SK-N-SH (cell line): ENCODE data around the gene S100A5. TPM values are rescaled to one million over a fixed set of nuclear protein-coding genes. Genes with fewer than 3 reads are reported as not detected.

Experiments used
- CTCF ChIA-PET: fragments of 300-600, 350-600 bp; formaldehyde crosslinking; extraction: SDS; loops from one replicate; lab custom pipeline; 2021; lab: Yijun Ruan, JAX
- POLR2A ChIA-PET: fragments of 350-600 bp; sonication (Branson Sonifier 250); formaldehyde crosslinking; extraction: SDS; loops from one replicate; lab custom pipeline; 2020; ENCODE audit warnings: antibody characterized with exemption, inconsistent platforms; lab: Yijun Ruan, JAX
- DNase-seq: peaks from one replicate; pipeline ENCODE4 v3.0.0; 2012
- H2AFZ ChIP-seq: fragments of 200-600 bp; sonication (generic); 2 replicates; pipeline ENCODE4 v1.8.1; 2016; ENCODE audit warnings: antibody characterized with exemption, mild to moderate bottlenecking, low read depth
- H3F3A ChIP-seq: fragments of 200-600 bp; sonication (generic); replicated peaks from 2 replicates; pipeline ENCODE3; 2016; ENCODE audit warnings: antibody characterized with exemption, mild to moderate bottlenecking; ENCODE audit not compliant: insufficient read depth
- H3K27ac ChIP-seq, 2 experiments: fragments of 200-500 bp in 1 of 2; fragments of 200-600 bp in 1 of 2; sonication (Bioruptor generic) in 1 of 2; sonication (generic), shearing (Covaris generic) in 1 of 2; 2 replicates each; pipeline versions ENCODE4 v1.5.1 to v1.6.1; 2014 to 2016; ENCODE audit warnings: low read depth in 2 of 2, inconsistent platforms in 1 of 2, low read length in 1 of 2, mild to moderate bottlenecking in 1 of 2, mixed read lengths in 1 of 2
- H3K27me3 ChIP-seq: fragments of 200-600 bp; sonication (generic), shearing (Covaris generic); 2 replicates; pipeline ENCODE4 v1.6.1; 2016; ENCODE audit warnings: mixed run types; ENCODE audit not compliant: insufficient read depth
- H3K36me3 ChIP-seq, 2 experiments: fragments of 200-500 bp in 1 of 2; fragments of 200-600 bp in 1 of 2; sonication (Bioruptor generic) in 1 of 2; sonication (generic) in 1 of 2; replicated peaks in 1 of 2; 2 replicates each; pipeline versions ENCODE3 to v1.5.1; 2014 to 2016; ENCODE audit warnings: low read length in 1 of 2, mild to moderate bottlenecking in 1 of 2; ENCODE audit not compliant: insufficient read depth in 2 of 2, control insufficient read depth in 1 of 2
- H3K4me1 ChIP-seq, 2 experiments: fragments of 200-500 bp in 1 of 2; fragments of 200-600 bp in 1 of 2; sonication (Bioruptor generic) in 1 of 2; sonication (generic), shearing (Covaris generic) in 1 of 2; 2 replicates each; pipeline versions ENCODE4 v1.5.1 to v1.6.1; 2014 to 2016; ENCODE audit warnings: low read depth in 1 of 2, low read length in 1 of 2, mixed run types in 1 of 2; ENCODE audit not compliant: insufficient read depth in 2 of 2, control insufficient read depth in 1 of 2
- H3K4me2 ChIP-seq: fragments of 200-600 bp; sonication (generic), shearing (Covaris generic); 2 replicates; pipeline ENCODE4 v1.6.1; 2017; ENCODE audit warnings: mixed run types
- H3K4me3 ChIP-seq, 2 experiments: fragments of 200-500 bp in 1 of 2; fragments of 200-600 bp in 1 of 2; sonication (Bioruptor generic) in 1 of 2; sonication (generic), shearing (Covaris generic) in 1 of 2; 2 replicates each; pipeline versions ENCODE4 v1.5.1 to v1.8.1; 2014 to 2016; ENCODE audit warnings: low read depth in 2 of 2, inconsistent platforms in 1 of 2, low read length in 1 of 2, mild to moderate bottlenecking in 1 of 2, mixed read lengths in 1 of 2, moderate library complexity in 1 of 2
- H3K79me2 ChIP-seq: fragments of 200-600 bp; sonication (generic); 2 replicates; pipeline ENCODE4 v1.8.1; 2017; ENCODE audit warnings: mild to moderate bottlenecking; ENCODE audit not compliant: insufficient read depth
- H3K9ac ChIP-seq: fragments of 200-600 bp; sonication (generic); 2 replicates; pipeline ENCODE4 v1.6.1; 2017; ENCODE audit warnings: mixed run types
- H3K9me2 ChIP-seq: fragments of 200-600 bp; sonication (generic); 2 replicates; pipeline ENCODE4 v1.6.1; 2017; ENCODE audit warnings: mixed run types
- H3K9me3 ChIP-seq: fragments of 200-600 bp; sonication (generic); 2 replicates; pipeline ENCODE4 v1.6.1; 2017; ENCODE audit warnings: mixed run types, mild to moderate bottlenecking, moderate library complexity
- H4K20me1 ChIP-seq: fragments of 200-600 bp; sonication (generic); 2 replicates; pipeline ENCODE4 v1.6.1; 2017; ENCODE audit warnings: mild to moderate bottlenecking, mixed run types; ENCODE audit not compliant: insufficient read depth
- EP300 ChIP-seq, 2 experiments: IDR thresholded peaks; 2 replicates each; pipeline versions ENCODE4 v1.4.0 to v1.6.1; 2012; ENCODE audit warnings: borderline replicate concordance in 1 of 2, low read depth in 1 of 2, low read length in 1 of 2
- EZH2phosphoT487 ChIP-seq: fragments of 200-600 bp; sonication (generic); IDR thresholded peaks from 2 replicates; pipeline ENCODE4 v1.6.1; 2017; ENCODE audit warnings: low read depth, mixed run types, mild to moderate bottlenecking, antibody characterized with exemption, moderate library complexity, borderline replicate concordance
- FOSL2 ChIP-seq: IDR thresholded peaks from 2 replicates; pipeline ENCODE4 v1.4.0; 2012; ENCODE audit warnings: low read depth, mild to moderate bottlenecking, moderate library complexity, borderline replicate concordance
- NFIC ChIP-seq: IDR thresholded peaks from 2 replicates; pipeline ENCODE4 v1.4.0; 2012; ENCODE audit warnings: borderline replicate concordance
- POLR2AphosphoS5 ChIP-seq: IDR thresholded peaks from 2 replicates; pipeline ENCODE4 v1.6.1; 2012; ENCODE audit warnings: low read depth, low read length
- SIN3A ChIP-seq: IDR thresholded peaks from 2 replicates; pipeline ENCODE4 v1.6.1; 2012; ENCODE audit warnings: low read depth, mild to moderate bottlenecking, low read length, moderate library complexity, borderline replicate concordance
- SMC3 ChIP-seq: IDR thresholded peaks from 2 replicates; pipeline ENCODE4 v1.6.1; 2012; ENCODE audit warnings: low read depth, low read length, improper control_type of control experiment
- TCF12 ChIP-seq: IDR thresholded peaks from 2 replicates; pipeline ENCODE4 v1.4.0; 2012
- WGBS: methylation state at CpG from one replicate; pipeline ENCODE4 v1.1.6; 2017; ENCODE audit warnings: low lambda C conversion rate; 5-methylcytosine and 5-hydroxymethylcytosine counted together
- polyA plus RNA-seq, 3 experiments: library from polyadenylated mRNA; depleted of rRNA; stranded (reverse); fragments of >200 nt; gene quantifications; 2 replicates each; pipeline ENCODE4 v1.2.3, GENCODE V29; 2012
- TF ChIP-seq, protein P1 (sequence below): fragments of 200-600 bp; sonication (generic); IDR thresholded peaks from 2 replicates; pipeline ENCODE4 v1.6.1; 2017; ENCODE audit warnings: antibody characterized with exemption, mild to moderate bottlenecking, moderate library complexity
- TF ChIP-seq, protein P2 (sequence below): fragments of 150-350 bp; IDR thresholded peaks from 2 replicates; pipeline ENCODE4 v1.6.1; 2017; ENCODE audit warnings: antibody characterized with exemption, low read length, low read depth, borderline replicate concordance
- TF ChIP-seq, protein P3 (sequence below): IDR thresholded peaks from 2 replicates; pipeline ENCODE4 v1.6.1; 2012; ENCODE audit warnings: mild to moderate bottlenecking, low read depth, low read length, moderate library complexity
- TF ChIP-seq, protein P4 (sequence below): IDR thresholded peaks from 2 replicates; pipeline ENCODE4 v1.4.0; 2012; ENCODE audit warnings: low read depth
- TF ChIP-seq, protein P5 (sequence below): IDR thresholded peaks from 2 replicates; pipeline ENCODE4; 2012

Gene S100A5
- polyA plus RNA-seq, 1 of the 3 experiments (the other 2 are of a cell fraction): 0.15 TPM

DNA sequence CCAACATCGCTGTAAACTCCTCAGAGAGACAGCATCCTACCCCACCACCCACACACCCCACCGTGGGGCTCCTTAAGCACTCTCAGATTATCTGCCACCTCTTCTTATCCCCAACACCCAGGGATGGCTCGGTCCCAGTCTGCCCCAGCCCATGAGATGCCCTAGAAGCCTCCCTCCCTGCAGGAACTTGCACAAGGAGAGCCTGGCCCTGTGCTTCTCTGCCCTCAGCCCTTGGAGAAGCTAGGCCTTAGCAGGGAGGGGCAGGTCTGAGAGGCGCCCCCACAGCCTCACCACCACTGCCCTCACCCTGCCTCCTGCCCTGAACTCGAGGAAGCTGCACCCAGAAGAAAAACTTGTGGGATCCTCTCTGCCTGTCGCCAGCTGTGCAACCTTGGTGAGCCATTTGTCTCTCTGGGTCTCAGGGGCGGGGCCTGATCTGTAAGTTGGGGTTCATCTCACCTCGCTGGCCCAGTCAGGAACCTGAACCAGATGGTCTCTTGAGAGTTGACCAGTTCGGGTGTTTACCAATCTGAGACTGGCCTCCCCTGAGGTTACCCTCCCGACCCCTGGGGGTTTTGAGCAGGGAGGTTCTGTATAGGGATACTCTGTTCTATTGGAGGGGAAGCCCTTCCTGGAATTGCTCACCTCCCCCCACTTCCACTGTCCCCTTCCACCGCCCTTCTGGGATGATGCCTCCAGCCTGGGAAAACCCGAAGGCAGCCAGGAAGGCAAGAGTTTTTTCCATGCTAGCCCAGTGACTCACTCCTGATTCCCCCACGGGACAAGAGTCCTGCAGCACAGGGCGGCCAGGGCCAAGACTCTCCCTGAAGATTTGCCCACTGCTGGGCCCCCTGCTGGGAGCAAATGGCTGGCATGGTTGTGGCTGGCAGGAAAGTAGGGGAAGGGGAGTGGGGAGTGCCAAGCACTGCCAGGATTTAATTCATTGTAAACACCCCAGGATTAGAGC is 8.3 kb upstream of the S100A5 start, which contains the start of gene S100A3:
S100A3 (minus strand) TSS at position 537 of the 967 bp plus-strand sequence. CDS start 773 bp downstream, outside the sequence.
- CTCF ChIA-PET: interaction anchor here (0.7 to 11.8 kb wide), 5 partner anchors 11 to 68 kb away, joined by 3 to 62 read pairs (median 4); no protein-coding TSS in a partner anchor
- TF ChIP-seq, protein P1, sequence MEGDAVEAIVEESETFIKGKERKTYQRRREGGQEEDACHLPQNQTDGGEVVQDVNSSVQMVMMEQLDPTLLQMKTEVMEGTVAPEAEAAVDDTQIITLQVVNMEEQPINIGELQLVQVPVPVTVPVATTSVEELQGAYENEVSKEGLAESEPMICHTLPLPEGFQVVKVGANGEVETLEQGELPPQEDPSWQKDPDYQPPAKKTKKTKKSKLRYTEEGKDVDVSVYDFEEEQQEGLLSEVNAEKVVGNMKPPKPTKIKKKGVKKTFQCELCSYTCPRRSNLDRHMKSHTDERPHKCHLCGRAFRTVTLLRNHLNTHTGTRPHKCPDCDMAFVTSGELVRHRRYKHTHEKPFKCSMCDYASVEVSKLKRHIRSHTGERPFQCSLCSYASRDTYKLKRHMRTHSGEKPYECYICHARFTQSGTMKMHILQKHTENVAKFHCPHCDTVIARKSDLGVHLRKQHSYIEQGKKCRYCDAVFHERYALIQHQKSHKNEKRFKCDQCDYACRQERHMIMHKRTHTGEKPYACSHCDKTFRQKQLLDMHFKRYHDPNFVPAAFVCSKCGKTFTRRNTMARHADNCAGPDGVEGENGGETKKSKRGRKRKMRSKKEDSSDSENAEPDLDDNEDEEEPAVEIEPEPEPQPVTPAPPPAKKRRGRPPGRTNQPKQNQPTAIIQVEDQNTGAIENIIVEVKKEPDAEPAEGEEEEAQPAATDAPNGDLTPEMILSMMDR: peak; percentile 56
- TF ChIP-seq FOSL2 (peak; percentile 95; the same call in 1 of the 2 replicates), NFIC (peak; percentile 64; the same call in 1 of the 2 replicates), POLR2AphosphoS5 (peak; percentile 41; the same call in 1 of the 2 replicates), EP300 (IDR thresholded peaks at IDR 0.05; ENCODE audit: borderline replicate concordance in 1 of 2, low read depth in 1 of 2, low read length in 1 of 2) (peak in 1 of 2 experiments; percentile 69; a peak in 1 of 4 replicates), SMC3 (0 out of 2 replicates have a peak, but pooled peaks have one; percentile 10), EZH2phosphoT487 (no peak), TCF12 (peak; percentile 69), SIN3A (no peak)
- TF ChIP-seq, protein P2, sequence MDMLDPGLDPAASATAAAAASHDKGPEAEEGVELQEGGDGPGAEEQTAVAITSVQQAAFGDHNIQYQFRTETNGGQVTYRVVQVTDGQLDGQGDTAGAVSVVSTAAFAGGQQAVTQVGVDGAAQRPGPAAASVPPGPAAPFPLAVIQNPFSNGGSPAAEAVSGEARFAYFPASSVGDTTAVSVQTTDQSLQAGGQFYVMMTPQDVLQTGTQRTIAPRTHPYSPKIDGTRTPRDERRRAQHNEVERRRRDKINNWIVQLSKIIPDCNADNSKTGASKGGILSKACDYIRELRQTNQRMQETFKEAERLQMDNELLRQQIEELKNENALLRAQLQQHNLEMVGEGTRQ: no peak
- TF ChIP-seq, protein P3, sequence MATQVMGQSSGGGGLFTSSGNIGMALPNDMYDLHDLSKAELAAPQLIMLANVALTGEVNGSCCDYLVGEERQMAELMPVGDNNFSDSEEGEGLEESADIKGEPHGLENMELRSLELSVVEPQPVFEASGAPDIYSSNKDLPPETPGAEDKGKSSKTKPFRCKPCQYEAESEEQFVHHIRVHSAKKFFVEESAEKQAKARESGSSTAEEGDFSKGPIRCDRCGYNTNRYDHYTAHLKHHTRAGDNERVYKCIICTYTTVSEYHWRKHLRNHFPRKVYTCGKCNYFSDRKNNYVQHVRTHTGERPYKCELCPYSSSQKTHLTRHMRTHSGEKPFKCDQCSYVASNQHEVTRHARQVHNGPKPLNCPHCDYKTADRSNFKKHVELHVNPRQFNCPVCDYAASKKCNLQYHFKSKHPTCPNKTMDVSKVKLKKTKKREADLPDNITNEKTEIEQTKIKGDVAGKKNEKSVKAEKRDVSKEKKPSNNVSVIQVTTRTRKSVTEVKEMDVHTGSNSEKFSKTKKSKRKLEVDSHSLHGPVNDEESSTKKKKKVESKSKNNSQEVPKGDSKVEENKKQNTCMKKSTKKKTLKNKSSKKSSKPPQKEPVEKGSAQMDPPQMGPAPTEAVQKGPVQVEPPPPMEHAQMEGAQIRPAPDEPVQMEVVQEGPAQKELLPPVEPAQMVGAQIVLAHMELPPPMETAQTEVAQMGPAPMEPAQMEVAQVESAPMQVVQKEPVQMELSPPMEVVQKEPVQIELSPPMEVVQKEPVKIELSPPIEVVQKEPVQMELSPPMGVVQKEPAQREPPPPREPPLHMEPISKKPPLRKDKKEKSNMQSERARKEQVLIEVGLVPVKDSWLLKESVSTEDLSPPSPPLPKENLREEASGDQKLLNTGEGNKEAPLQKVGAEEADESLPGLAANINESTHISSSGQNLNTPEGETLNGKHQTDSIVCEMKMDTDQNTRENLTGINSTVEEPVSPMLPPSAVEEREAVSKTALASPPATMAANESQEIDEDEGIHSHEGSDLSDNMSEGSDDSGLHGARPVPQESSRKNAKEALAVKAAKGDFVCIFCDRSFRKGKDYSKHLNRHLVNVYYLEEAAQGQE: peak; percentile 59; the same call in 1 of the 2 replicates
- TF ChIP-seq, protein P4, sequence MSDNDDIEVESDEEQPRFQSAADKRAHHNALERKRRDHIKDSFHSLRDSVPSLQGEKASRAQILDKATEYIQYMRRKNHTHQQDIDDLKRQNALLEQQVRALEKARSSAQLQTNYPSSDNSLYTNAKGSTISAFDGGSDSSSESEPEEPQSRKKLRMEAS: peak; percentile 57
- TF ChIP-seq, protein P5, sequence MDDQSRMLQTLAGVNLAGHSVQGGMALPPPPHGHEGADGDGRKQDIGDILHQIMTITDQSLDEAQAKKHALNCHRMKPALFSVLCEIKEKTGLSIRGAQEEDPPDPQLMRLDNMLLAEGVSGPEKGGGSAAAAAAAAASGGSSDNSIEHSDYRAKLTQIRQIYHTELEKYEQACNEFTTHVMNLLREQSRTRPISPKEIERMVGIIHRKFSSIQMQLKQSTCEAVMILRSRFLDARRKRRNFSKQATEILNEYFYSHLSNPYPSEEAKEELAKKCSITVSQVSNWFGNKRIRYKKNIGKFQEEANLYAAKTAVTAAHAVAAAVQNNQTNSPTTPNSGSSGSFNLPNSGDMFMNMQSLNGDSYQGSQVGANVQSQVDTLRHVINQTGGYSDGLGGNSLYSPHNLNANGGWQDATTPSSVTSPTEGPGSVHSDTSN: peak; percentile 37; the same call in 1 of the 2 replicates
- Histone ChIP-seq H3K9me3 (no peaks in the 10 kb centered on the region), H3K9me2 (no peaks in the 10 kb centered on the region), H3K27me3 (no peaks in the 10 kb centered on the region), H2AFZ (peak within 1 kb of the TSS; percentile 69), H3K4me2 (peak within 1 kb of the TSS; percentile 51; the same call in 1 of the 2 replicates), H3K79me2 (no peaks in the 10 kb centered on the region), H3K27ac (peak within 1 kb of the TSS; percentile 64 to 91), H3K36me3 (no peaks in the 10 kb centered on the region), H3K4me1 (peaks cover 65% of the 10 kb centered on the region in 2 experiments; a peak in 3 of 4 replicates), H3K4me3 (no peak within 1 kb of the TSS), H3K9ac (peak within 1 kb of the TSS; percentile 58), H3F3A (peaks cover 7% of the 10 kb centered on the region), H4K20me1 (no peaks in the 10 kb centered on the region)
- DNase-seq: no peak
- WGBS: 57% methylated on average over 12 of the region's 14 CpGs
- POLR2A ChIA-PET: no interaction called here
